Upper lobe of left lung (tissue), 4 donors: ENCODE results near the gene GPATCH3.

ENCODE experiments used
- EP300 ChIP-seq, 4 donors: sonication (generic); formaldehyde crosslinking; IDR thresholded peaks; one replicate each; pipeline ENCODE4 v1.5.1; 2017; ENCODE audit warnings: antibody characterized with exemption in 4 of 4, control low read depth in 2 of 4
- POLR2A ChIP-seq, 4 donors: fragments of 450-650 bp; IDR thresholded peaks; one replicate each; pipeline ENCODE4 v1.5.1; 2016 to 2017; ENCODE audit warnings: antibody characterized with exemption in 4 of 4, mild to moderate bottlenecking in 2 of 4
- POLR2AphosphoS5 ChIP-seq, 2 donors: sonication (generic); formaldehyde crosslinking; IDR thresholded peaks; one replicate each; pipeline ENCODE4 v1.5.1; 2017; ENCODE audit warnings: antibody characterized with exemption in 2 of 2
- TF ChIP-seq, protein P1 (sequence below), 6 experiments: fragments of 450-650 bp in 4 of 6; fragments of 200-600 bp in 2 of 6; sonication (generic) in 2 of 6; IDR thresholded peaks; one replicate each; pipeline ENCODE4 v1.5.1; 2016 to 2019; ENCODE audit warnings: antibody characterized with exemption in 6 of 6

GRCh38 chr1:26910343-26911160 lies 10.3 kb upstream of the GPATCH3 start:
- TF ChIP-seq, protein P1, sequence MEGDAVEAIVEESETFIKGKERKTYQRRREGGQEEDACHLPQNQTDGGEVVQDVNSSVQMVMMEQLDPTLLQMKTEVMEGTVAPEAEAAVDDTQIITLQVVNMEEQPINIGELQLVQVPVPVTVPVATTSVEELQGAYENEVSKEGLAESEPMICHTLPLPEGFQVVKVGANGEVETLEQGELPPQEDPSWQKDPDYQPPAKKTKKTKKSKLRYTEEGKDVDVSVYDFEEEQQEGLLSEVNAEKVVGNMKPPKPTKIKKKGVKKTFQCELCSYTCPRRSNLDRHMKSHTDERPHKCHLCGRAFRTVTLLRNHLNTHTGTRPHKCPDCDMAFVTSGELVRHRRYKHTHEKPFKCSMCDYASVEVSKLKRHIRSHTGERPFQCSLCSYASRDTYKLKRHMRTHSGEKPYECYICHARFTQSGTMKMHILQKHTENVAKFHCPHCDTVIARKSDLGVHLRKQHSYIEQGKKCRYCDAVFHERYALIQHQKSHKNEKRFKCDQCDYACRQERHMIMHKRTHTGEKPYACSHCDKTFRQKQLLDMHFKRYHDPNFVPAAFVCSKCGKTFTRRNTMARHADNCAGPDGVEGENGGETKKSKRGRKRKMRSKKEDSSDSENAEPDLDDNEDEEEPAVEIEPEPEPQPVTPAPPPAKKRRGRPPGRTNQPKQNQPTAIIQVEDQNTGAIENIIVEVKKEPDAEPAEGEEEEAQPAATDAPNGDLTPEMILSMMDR (IDR thresholded peaks at IDR 0.05): no peak
- TF ChIP-seq POLR2A (IDR thresholded peaks at IDR 0.05): no peak
- TF ChIP-seq EP300 (IDR thresholded peaks at IDR 0.05): no peak
- no peak for TF ChIP-seq POLR2AphosphoS5 (IDR thresholded peaks at IDR 0.05)
